Heart right ventricle (tissue), 16 donors: ENCODE data around the gene FAM114A2. TPM values are rescaled to one million over a fixed set of nuclear protein-coding genes. Genes with fewer than 3 reads are reported as not detected.

Source experiments
- ATAC-seq, 8 donors: fragments of 200-7000 bp; cut with Tn5 transposase; one replicate each; pipeline ENCODE4 v1.9.1; 2020; ENCODE audit warnings: mild to moderate bottlenecking in 8 of 8, moderate library complexity in 8 of 8, moderate number of reproducible peaks in 1 of 8
- DNase-seq, 2 donors: peaks; one replicate each; pipeline ENCODE4 v3.0.0-alpha.2; 2020
- H3K27ac ChIP-seq, 10 donors: fragments of 200-600 bp; sonication (generic) in 2 of 10; one replicate each; pipeline versions ENCODE4 v1.5.0 to v1.8.0; 2020 to 2022; ENCODE audit warnings: mild to moderate bottlenecking in 3 of 10
- H3K27me3 ChIP-seq, 7 donors: fragments of 200-600 bp; one replicate each; pipeline ENCODE4 v1.8.0; 2021 to 2022; ENCODE audit warnings: mild to moderate bottlenecking in 2 of 7
- H3K36me3 ChIP-seq, 9 donors: fragments of 200-600 bp; sonication (generic) in 1 of 9; one replicate each; pipeline versions ENCODE4 v1.5.0 to v1.8.0; 2020 to 2022; ENCODE audit warnings: mild to moderate bottlenecking in 2 of 9
- H3K4me1 ChIP-seq, 9 donors: fragments of 200-600 bp; sonication (generic) in 1 of 9; one replicate each; pipeline versions ENCODE4 v1.5.0 to v1.8.0; 2020 to 2022; ENCODE audit warnings: mild to moderate bottlenecking in 4 of 9
- H3K4me3 ChIP-seq, 10 donors: fragments of 200-600 bp; sonication (generic) in 2 of 10; one replicate each; pipeline versions ENCODE4 v1.5.0 to v1.8.0; 2020 to 2022; ENCODE audit warnings: mild to moderate bottlenecking in 7 of 10, moderate library complexity in 2 of 10
- H3K9me3 ChIP-seq, 11 donors: fragments of 200-600 bp in 10 of 11; sonication (generic) in 2 of 11; one replicate each; pipeline versions ENCODE4 v1.5.0 to v1.8.0; 2013 to 2022; ENCODE audit warnings: mild to moderate bottlenecking in 2 of 11, control low read depth in 1 of 11, moderate library complexity in 1 of 11
- CTCF ChIP-seq, 9 donors: fragments of 200-600 bp; sonication (generic) in 2 of 9; IDR thresholded peaks; one replicate each; pipeline versions ENCODE4 v1.5.0 to v1.8.0; 2021 to 2022; ENCODE audit warnings: antibody characterized with exemption in 9 of 9, mild to moderate bottlenecking in 5 of 9, moderate library complexity in 1 of 9
- WGBS, 2 donors: extraction: QIAGEN DNeasy Blood & Tissue Kit; methylation state at CpG; one replicate each; pipeline ENCODE4 v1.1.7; 2013; ENCODE audit warnings: inconsistent platforms in 1 of 2; 5-methylcytosine and 5-hydroxymethylcytosine counted together
- intact Hi-C, 10 donors: fragments of 100-400 bp; cut with DNase I; formaldehyde crosslinking; loops; one replicate each; pipeline versions ENCODE4 v1.11.1 to v1.14.2; 2022
- polyA plus RNA-seq, 2 donors: library from polyadenylated mRNA; stranded (reverse); fragments of 200-250 nt; gene quantifications; one replicate each; pipeline ENCODE4 v1.2.3, GENCODE V29; 2013
- total RNA-seq, 10 donors: library from RNA; stranded (reverse); fragmentation: NEBNext Ultra II Directional in 3 of 10; extraction: Animal tissue kit (Norgen Biotek cat#: 25700) in 3 of 10; gene quantifications; one replicate each; pipeline versions ENCODE4 v1.2.1 to v1.2.4, GENCODE V29; 2021 to 2023
- donor health status: Arrhythmogenic right ventricular cardiomyopathy.
- donor health status: ischemic (EF 13 %, LVEDD 7.1; RV severe dilation, severe dysfunction).
- donor health status: healthy with polysubstance abuse.
- donor health status: DM: no; HTN: yes; CAD: no.
- donor health status: DM: no; HTN: no; CAD: no.
- donor health status: ischemic (EF 25% LVEDD 6.9; RV normal size, moderate dysfunction).
- donor health status: ischemic (EF 25% LVEDD 5.7; RV mildly dilated, moderate dysfunction).
- donor health status: healthy.
- donor health status: DM: yes; HTN: yes; CAD: no.
- donor health status: Ischemic cardiomyopathy.
- donor health status: ischemic (EF 35%, LVEDD 5.7; RV mildly dilated, moderate dysfunction).
- donor health status: nonischemic (EF 11% LVEDD 7.7; RV severe dilation, severe dysfunction).
- donor health status: DM: yes; HTN: yes; CAD: no.
- donor health status: PGD.
- donor health status: ischemic (EF 29% LVEDD 5.4; RV normal size, mild dysfunction).
- donor health status: nonischemic (EF 23%, LVEDD 6.1; RV moderate dilation, normal function).

Gene FAM114A2
- total and polyA plus RNA-seq, 12 donors = 7.8 to 47.5 (median 35.4) TPM

DNA sequence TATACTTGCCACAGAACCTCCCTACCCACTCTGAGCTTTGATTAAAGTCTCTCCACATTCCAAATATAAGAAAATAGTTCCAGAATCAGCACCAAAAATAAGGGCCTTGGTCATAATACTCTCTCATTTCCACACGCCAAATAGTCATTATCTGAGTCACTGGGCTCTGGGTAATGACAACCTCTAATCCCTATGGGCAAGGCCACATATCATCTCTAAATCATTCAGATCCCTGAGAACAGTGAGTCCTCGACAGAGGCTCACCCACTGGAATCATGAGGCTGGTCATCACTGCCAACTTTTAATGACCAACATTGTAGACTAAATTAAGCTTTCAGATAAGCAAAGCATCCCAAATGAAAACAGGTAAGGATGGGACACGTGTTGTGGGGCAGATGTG lies 28.1 kb downstream of the FAM114A2 start:
- intact Hi-C loops = no loop called here
- ATAC-seq = peak in 3 of 8 donors; percentile 37 to 84 (median 52)
- Histone ChIP-seq H3K9me3 (no peaks in the 10 kb centered on the region), H3K36me3 (peaks cover 0 to 66% (median 6%) of the 10 kb centered on the region in 9 donors), H3K27ac (no peak overlapping the region), H3K27me3 (no peaks in the 10 kb centered on the region), H3K4me3 (no peak overlapping the region), H3K4me1 (peaks cover 0 to 15% (median 4%) of the 10 kb centered on the region in 9 donors)
- TF ChIP-seq CTCF (IDR thresholded peaks at IDR 0.05) = no peak
- no peak for DNase-seq
- 25 to 40% methylated on average over 3 of the region's 3 CpGs for WGBS, 2 donors

GRCh38 chr5:154005648-154006047 lies 33.1 kb downstream of the FAM114A2 start:
- H3K4me3 ChIP-seq = no peak overlapping the region
- TF ChIP-seq CTCF (IDR thresholded peaks at IDR 0.05) = no peak
- intact Hi-C loops = no loop called here
- H3K4me1 ChIP-seq = peaks cover 0 to 27% (median 20%) of the 10 kb centered on the region in 9 donors
- no peaks in the 10 kb centered on the region for H3K27me3 ChIP-seq
- 83 to 88% methylated on average over 1 of the region's 1 CpG for WGBS, 2 donors
- ATAC-seq (no peak), DNase-seq (no peak)
- H3K36me3 ChIP-seq = peaks cover 0 to 39% (median 5%) of the 10 kb centered on the region in 9 donors
- no peaks in the 10 kb centered on the region for H3K9me3 ChIP-seq
- H3K27ac ChIP-seq = peak overlapping the region in 7 of 10 donors; percentile 14 to 88 (median 81)

GRCh38 chr5:154002511-154003020 lies 36.1 kb downstream of the FAM114A2 start:
- no peak for TF ChIP-seq CTCF (IDR thresholded peaks at IDR 0.05)
- Histone ChIP-seq H3K27me3 (no peaks in the 10 kb centered on the region), H3K4me3 (peak overlapping the region in 1 of 10 donors; percentile 21), H3K27ac (peak overlapping the region; percentile 60 to 93 (median 82)), H3K36me3 (peaks cover 0 to 47% (median 10%) of the 10 kb centered on the region in 9 donors), H3K9me3 (peaks cover 0 to 9% (median 0%) of the 10 kb centered on the region in 11 donors), H3K4me1 (peaks cover 0 to 27% (median 18%) of the 10 kb centered on the region in 9 donors)
- 45 to 59% methylated on average over 7 of the region's 7 CpGs for WGBS, 2 donors
- intact Hi-C loops = loop anchor here in 3 of 10 donors (5.0 kb wide), 1 partner anchor 35 kb away; the partner anchor contains the start of genes FAM114A2 (in 3 of the 3) and MFAP3 (in 3 of the 3)
- ATAC-seq = peak in 4 of 8 donors; percentile 20 to 32 (median 30)
- DNase-seq = no peak

DNA sequence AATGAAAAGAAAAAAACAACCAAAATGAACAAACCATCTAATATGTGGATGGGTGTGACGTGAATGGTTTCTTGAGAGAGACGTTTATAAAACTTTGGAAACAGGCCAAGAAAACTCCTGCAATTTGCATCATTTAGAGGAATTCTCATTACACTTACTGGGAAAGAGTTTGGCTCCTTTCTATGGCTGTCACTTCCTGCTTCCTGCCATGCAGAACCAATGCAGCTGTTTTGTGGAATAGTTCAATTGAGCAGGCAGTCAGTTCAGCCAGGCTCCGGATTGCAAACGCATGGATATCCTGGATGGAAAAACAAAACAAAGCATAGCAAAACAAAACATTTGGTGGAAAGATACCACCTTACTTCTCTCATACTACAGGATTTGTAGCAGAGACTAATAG lies 36.6 kb downstream of the FAM114A2 start:
- Histone ChIP-seq H3K4me3 (peak overlapping the region in 1 of 10 donors; percentile 21), H3K27me3 (no peaks in the 10 kb centered on the region), H3K4me1 (peaks cover 0 to 27% (median 18%) of the 10 kb centered on the region in 9 donors), H3K36me3 (peaks cover 0 to 52% (median 11%) of the 10 kb centered on the region in 9 donors), H3K9me3 (peaks cover 0 to 9% (median 0%) of the 10 kb centered on the region in 11 donors), H3K27ac (peak overlapping the region; percentile 60 to 93 (median 82))
- DNase-seq (peak in 1 of 2 donors; percentile 80), ATAC-seq (peak; percentile 85 to 97 (median 94))
- intact Hi-C loops = loop anchor here in 3 of 10 donors (5.0 kb wide), 1 partner anchor 35 kb away; the partner anchor contains the start of genes FAM114A2 (in 3 of the 3) and MFAP3 (in 3 of the 3)
- TF ChIP-seq CTCF (IDR thresholded peaks at IDR 0.05) = no peak
- 33 to 47% methylated on average over 4 of the region's 4 CpGs for WGBS, 2 donors
